HepG2 (cell line): ENCODE results near the gene SLC25A45. TPM values are rescaled to one million over a fixed set of nuclear protein-coding genes. Genes with fewer than 3 reads are reported as not detected.

ENCODE experiments used
- CHCHD3 ChIP-seq: sonication (generic); formaldehyde crosslinking; IDR thresholded peaks from 2 replicates; pipeline ENCODE4 v1.8.0; 2022; ENCODE audit warnings: mild to moderate bottlenecking, missing genetic modification reagents, moderate library complexity
- CREB3 ChIP-seq: sonication (generic); formaldehyde crosslinking; IDR thresholded peaks from 2 replicates; pipeline ENCODE4 v1.5.0; 2020; ENCODE audit warnings: missing genetic modification reagents
- GZF1 ChIP-seq: sonication (generic); formaldehyde crosslinking; IDR thresholded peaks from 2 replicates; pipeline ENCODE4 v1.5.1; 2020; ENCODE audit warnings: mild to moderate bottlenecking, missing genetic modification reagents
- HCFC1 ChIP-seq: fragments of 150-350 bp; IDR thresholded peaks from 2 replicates; pipeline ENCODE4 v1.6.1; 2014; ENCODE audit warnings: low read depth, low read length
- HDAC6 ChIP-seq: fragments of 200-600 bp; sonication (generic); IDR thresholded peaks from 2 replicates; pipeline ENCODE4 v1.7.0; 2017; ENCODE audit warnings: mild to moderate bottlenecking, antibody characterized with exemption, low read length, low read depth
- HES4 ChIP-seq: sonication (generic); formaldehyde crosslinking; IDR thresholded peaks from 2 replicates; pipeline ENCODE4 v1.9.0; 2021; ENCODE audit warnings: mild to moderate bottlenecking, missing genetic modification reagents, borderline replicate concordance
- HNRNPK ChIP-seq: fragments of 200-400 bp; formaldehyde crosslinking; IDR thresholded peaks from 2 replicates; pipeline ENCODE4 v1.6.1; 2018; ENCODE audit warnings: low read length, low read depth, moderate library complexity, mild to moderate bottlenecking; ENCODE audit not compliant: poor library complexity, severe bottlenecking
- JUND ChIP-seq: sonication (generic); formaldehyde crosslinking; IDR thresholded peaks from 2 replicates; pipeline ENCODE4 v1.8.0; 2022; ENCODE audit warnings: mild to moderate bottlenecking, missing genetic modification reagents
- NCOR1 ChIP-seq: fragments of 200-600 bp; sonication (generic); IDR thresholded peaks from 2 replicates; pipeline ENCODE4 v1.7.0; 2017; ENCODE audit warnings: antibody characterized with exemption, low read length, borderline replicate concordance
- NFIB ChIP-seq: sonication (generic); formaldehyde crosslinking; IDR thresholded peaks from 2 replicates; pipeline ENCODE4 v1.9.0; 2021; ENCODE audit warnings: missing genetic modification reagents, mild to moderate bottlenecking, borderline replicate concordance
- NFRKB ChIP-seq: fragments of 450-650 bp; IDR thresholded peaks from 2 replicates; pipeline ENCODE4 v1.6.1; 2017
- ONECUT2 ChIP-seq: sonication (generic); formaldehyde crosslinking; IDR thresholded peaks from 2 replicates; pipeline ENCODE4 v1.4.0; 2020; ENCODE audit warnings: missing genetic modification reagents
- PLSCR1 ChIP-seq: sonication (generic); formaldehyde crosslinking; IDR thresholded peaks from 2 replicates; pipeline ENCODE4 v1.5.0; 2020; ENCODE audit warnings: missing genetic modification reagents, mild to moderate bottlenecking, borderline replicate concordance
- RAD21 ChIP-seq: fragments of 450-650 bp; formaldehyde crosslinking; IDR thresholded peaks from 2 replicates; pipeline ENCODE4 v1.5.0; 2020; ENCODE audit warnings: mild to moderate bottlenecking
- REXO4 ChIP-seq: sonication (generic); formaldehyde crosslinking; IDR thresholded peaks from 2 replicates; pipeline ENCODE4 v1.8.0; 2022; ENCODE audit warnings: missing genetic modification reagents, mild to moderate bottlenecking, borderline replicate concordance
- RFX1 ChIP-seq: fragments of 450-650 bp; IDR thresholded peaks from 2 replicates; pipeline ENCODE4 v1.6.1; 2017
- SATB2 ChIP-seq: sonication (generic); formaldehyde crosslinking; IDR thresholded peaks from 2 replicates; pipeline ENCODE4 v1.5.0; 2020; ENCODE audit warnings: missing genetic modification reagents
- SKI ChIP-seq: fragments of 450-650 bp; IDR thresholded peaks from one replicate; pipeline ENCODE4 v1.6.1; 2018; ENCODE audit warnings: mild to moderate bottlenecking; ENCODE audit not compliant: partially characterized antibody
- SP2 ChIP-seq: sonication (generic); formaldehyde crosslinking; IDR thresholded peaks from 2 replicates; pipeline ENCODE4 v1.5.1; 2020; ENCODE audit warnings: mild to moderate bottlenecking, missing genetic modification reagents
- TEAD3 ChIP-seq: optimal IDR thresholded peaks from 2 replicates; pipeline ENCODE3; 2016; ENCODE audit warnings: borderline replicate concordance
- TERF1 ChIP-seq: sonication (generic); formaldehyde crosslinking; IDR thresholded peaks from 2 replicates; pipeline ENCODE4 v1.8.0; 2022; ENCODE audit warnings: mild to moderate bottlenecking, missing genetic modification reagents, moderate library complexity
- ZNF101 ChIP-seq: sonication (generic); formaldehyde crosslinking; IDR thresholded peaks from 2 replicates; pipeline ENCODE4 v1.4.0; 2020; ENCODE audit warnings: mild to moderate bottlenecking, low read depth, missing genetic modification reagents, borderline replicate concordance
- ZNF317 ChIP-seq: sonication (generic); formaldehyde crosslinking; IDR thresholded peaks from 2 replicates; pipeline ENCODE4 v1.5.0; 2020; ENCODE audit warnings: mild to moderate bottlenecking, missing genetic modification reagents
- ZNF367 ChIP-seq: sonication (generic); formaldehyde crosslinking; IDR thresholded peaks from 2 replicates; pipeline ENCODE4 v1.4.0; 2020; ENCODE audit warnings: missing genetic modification reagents, borderline replicate concordance
- ZNF740 ChIP-seq: sonication (generic); formaldehyde crosslinking; IDR thresholded peaks from 2 replicates; pipeline ENCODE4 v1.4.0; 2020; ENCODE audit warnings: missing genetic modification reagents
- ZNF772 ChIP-seq: sonication (generic); formaldehyde crosslinking; IDR thresholded peaks from 2 replicates; pipeline ENCODE4 v1.5.0; 2020; ENCODE audit warnings: mild to moderate bottlenecking, missing genetic modification reagents
- ZNF784 ChIP-seq: sonication (generic); formaldehyde crosslinking; IDR thresholded peaks from 2 replicates; pipeline ENCODE4 v1.5.1; 2020; ENCODE audit warnings: missing genetic modification reagents, mild to moderate bottlenecking, borderline replicate concordance
- polyA plus RNA-seq, 8 experiments: library from polyadenylated mRNA; depleted of rRNA in 3 of 8; stranded (reverse) in 7 of 8; unstranded in 1 of 8; fragments of >200 nt; fragmentation: Illumina TruSeq in 4 of 8; extraction: Trizol in 4 of 8; gene quantifications; 2 replicates each; pipeline versions ENCODE4 v1.2.1 to v1.2.3, GENCODE V29; 2011 to 2016; ENCODE audit warnings: low read depth in 4 of 8, missing spikeins in 1 of 8, mixed read lengths in 1 of 8; ENCODE audit not compliant: insufficient read depth in 1 of 8
- total RNA-seq, 5 experiments: library from RNA; depleted of rRNA; stranded (reverse); fragments of >200 nt; fragmentation: Illumina TruSeq; extraction: Trizol; gene quantifications; 2 replicates each; pipeline ENCODE4 v1.2.3, GENCODE V29; 2016; ENCODE audit warnings: low read depth in 1 of 5

The SLC25A45 gene
- total and polyA plus RNA-seq, 2 of the 13 experiments (the other 11 are each of a cell fraction or from before 2014, with no cell fraction given), result 1.2 to 3.4 TPM

- TF ChIP-seq SP2, result no peak
- TF ChIP-seq ZNF740 (CRISPR knock-in tag), result peak; percentile 89
- TF ChIP-seq NFIB (CRISPR knock-in tag), result no peak
- TF ChIP-seq REXO4, result no peak
- TF ChIP-seq ZNF101, result peak; percentile 46; the same call in 1 of the 2 replicates
- TF ChIP-seq CHCHD3 (CRISPR knock-in tag), result peak; percentile 80; the same call in 1 of the 2 replicates
- TF ChIP-seq ONECUT2 (CRISPR knock-in tag), result peak; percentile 50
- TF ChIP-seq TERF1, result no peak
- peak; percentile 51; the same call in 1 of the 2 replicates for TF ChIP-seq HCFC1
- TF ChIP-seq HDAC6, result peak; percentile 95
- TF ChIP-seq HES4 (CRISPR knock-in tag), result peak; percentile 70; the same call in 1 of the 2 replicates
- no peak; the same call in 1 of the 2 replicates for TF ChIP-seq ZNF317 (CRISPR knock-in tag)
- peak; percentile 60; the same call in 1 of the 2 replicates for TF ChIP-seq JUND (CRISPR knock-in tag)
- peak; percentile 93 for TF ChIP-seq HNRNPK
- TF ChIP-seq RFX1, result no peak; the same call in 1 of the 2 replicates
- TF ChIP-seq NFRKB, result no peak
- peak; percentile 45 for TF ChIP-seq GZF1 (CRISPR knock-in tag)
- TF ChIP-seq PLSCR1 (CRISPR knock-in tag), result no peak
- peak; percentile 28; the same call in 1 of the 2 replicates for TF ChIP-seq ZNF367 (CRISPR knock-in tag)
- peak; percentile 85 for TF ChIP-seq SATB2 (CRISPR knock-in tag)
- peak; percentile 56 for TF ChIP-seq TEAD3 (CRISPR knock-in tag)
- TF ChIP-seq NCOR1, result peak; percentile 90
- no peak for TF ChIP-seq ZNF772 (CRISPR knock-in tag)
- TF ChIP-seq CREB3 (CRISPR knock-in tag), result no peak
- peak; percentile 91 for TF ChIP-seq SKI
- peak; percentile 67; the same call in 1 of the 2 replicates for TF ChIP-seq ZNF784 (CRISPR knock-in tag)
- TF ChIP-seq RAD21 (CRISPR knock-in tag), result peak; percentile 94
Measured at GRCh38 chr11:65422633-65423515, 40.4 kb upstream of the SLC25A45 start, which contains the start of gene NEAT1 (continued).
